GM12878 (cell line): ENCODE results near the gene NEGR1. TPM values are rescaled to one million over a fixed set of nuclear protein-coding genes. Genes with fewer than 3 reads are reported as not detected.

ENCODE experiments used
- ATAC-seq: fragments of 200-7000 bp; cut with Tn5 transposase; 3 replicates; pipeline ENCODE4 v1.9.1; 2020; ENCODE audit warnings: mild to moderate bottlenecking, moderate library complexity
- BruUV-seq: library from RNA; stranded (reverse); fragments of 400-500 nt; replicated peaks from 2 replicates; lab custom pipeline; 2021; lab: Mats Ljungman, UMichigan
- CTCF ChIA-PET: fragments of 300-600 bp; sonication (Branson Sonifier 250); formaldehyde crosslinking; extraction: SDS; loops from one replicate; lab custom pipeline; 2021; ENCODE audit warnings: inconsistent platforms; lab: Yijun Ruan, JAX
- POLR2A ChIA-PET: fragments of 350-600 bp; formaldehyde crosslinking; extraction: SDS; loops from one replicate; lab custom pipeline; 2021; ENCODE audit warnings: inconsistent platforms; lab: Charles Lee
- RAD21 ChIA-PET: fragments of 300-600 bp; sonication (Branson Sonifier 250); formaldehyde crosslinking; loops from one replicate; lab custom pipeline; 2023; ENCODE audit warnings: antibody characterized with exemption; ENCODE audit not compliant: unreplicated experiment; lab: Charles Lee
- SMC1A ChIA-PET: fragments of 300-600 bp; sonication (Branson Sonifier 250); formaldehyde crosslinking; loops from one replicate; lab custom pipeline; 2023; ENCODE audit not compliant: unreplicated experiment, uncharacterized antibody; lab: Charles Lee
- DNase-seq: peaks from one replicate; pipeline ENCODE4 v3.0.0-alpha.2; 2011; ENCODE audit warnings: low read depth, low spot score
- FAIRE-seq: peaks from 3 replicates; lab custom pipeline; 2011; peaks lifted over from hg19 to GRCh38; lab: Jason Lieb, UNC
- H2AFZ ChIP-seq: 2 replicates; pipeline ENCODE4 v1.6.0; 2011; ENCODE audit warnings: low read depth, low read length, control low read depth; ENCODE audit not compliant: control insufficient read depth
- H3K27ac ChIP-seq: 2 replicates; pipeline ENCODE4 v1.5.1; 2011; ENCODE audit warnings: control low read depth; ENCODE audit not compliant: control insufficient read depth, insufficient read depth
- H3K27me3 ChIP-seq, 2 experiments: replicated peaks in 1 of 2; 2 replicates each; pipeline versions ENCODE4 v1.6.0 to v1.6.1; 2011; ENCODE audit warnings: low read length in 1 of 2; ENCODE audit not compliant: control insufficient read depth in 2 of 2, insufficient read depth in 2 of 2
- H3K36me3 ChIP-seq, 2 experiments: 2 replicates each; pipeline ENCODE4 v1.5.1; 2011; ENCODE audit warnings: low read length in 1 of 2; ENCODE audit not compliant: control insufficient read depth in 2 of 2, insufficient read depth in 2 of 2
- H3K4me1 ChIP-seq: 2 replicates; pipeline ENCODE4 v1.6.1; 2011; ENCODE audit warnings: mild to moderate bottlenecking, low read length, moderate library complexity, mixed read lengths; ENCODE audit not compliant: control insufficient read depth, insufficient read depth
- H3K4me2 ChIP-seq: 2 replicates; pipeline ENCODE4 v1.6.0; 2011; ENCODE audit warnings: control low read depth; ENCODE audit not compliant: control insufficient read depth, insufficient read depth
- H3K4me3 ChIP-seq: fragments of 200-600 bp; sonication (generic); 2 replicates; pipeline ENCODE4 v1.5.1; 2016
- H3K79me2 ChIP-seq: 2 replicates; pipeline ENCODE4 v1.6.0; 2011; ENCODE audit warnings: low read length; ENCODE audit not compliant: control insufficient read depth, insufficient read depth
- H3K9ac ChIP-seq: 2 replicates; pipeline ENCODE4 v1.8.0; 2011; ENCODE audit warnings: low read length, control low read depth, mixed read lengths; ENCODE audit not compliant: control insufficient read depth, insufficient read depth
- H3K9me3 ChIP-seq: replicated peaks from 3 replicates; pipeline ENCODE4 v1.5.1; 2011; ENCODE audit warnings: mild to moderate bottlenecking, low read length; ENCODE audit not compliant: control insufficient read depth, insufficient read depth
- H4K20me1 ChIP-seq: 2 replicates; pipeline ENCODE4 v1.6.0; 2011; ENCODE audit not compliant: control insufficient read depth, insufficient read depth
- CHD4 ChIP-seq: fragments of 200-600 bp; sonication (generic); IDR thresholded peaks from 2 replicates; pipeline ENCODE4 v1.6.1; 2016; ENCODE audit warnings: mild to moderate bottlenecking
- E4F1 ChIP-seq: fragments of 450-650 bp; IDR thresholded peaks from 2 replicates; pipeline ENCODE4 v1.6.1; 2018; ENCODE audit warnings: borderline replicate concordance, mild to moderate bottlenecking; ENCODE audit not compliant: partially characterized antibody
- ETV6 ChIP-seq, 2 experiments: fragments of 450-650 bp in 1 of 2; IDR thresholded peaks in 1 of 2; conservative IDR thresholded peaks in 1 of 2; 2 replicates each; pipeline ENCODE4 v1.6.1; 2014; ENCODE audit warnings: antibody characterized with exemption in 1 of 2, borderline replicate concordance in 1 of 2, low read depth in 1 of 2, mild to moderate bottlenecking in 1 of 2, moderate library complexity in 1 of 2
- EZH2 ChIP-seq: IDR thresholded peaks from 2 replicates; pipeline ENCODE4 v1.6.1; 2012; ENCODE audit warnings: low read depth, mild to moderate bottlenecking, control low read depth, inconsistent platforms, low read length, borderline replicate concordance; ENCODE audit not compliant: control insufficient read depth
- NBN ChIP-seq: fragments of 450-650 bp; IDR thresholded peaks from 2 replicates; pipeline ENCODE4 v1.6.1; 2016
- POLR2A ChIP-seq: IDR thresholded peaks from 2 replicates; pipeline ENCODE4 v1.6.1; 2011; ENCODE audit warnings: low read depth, mild to moderate bottlenecking, low read length
- POLR2AphosphoS5 ChIP-seq: IDR thresholded peaks from 2 replicates; pipeline ENCODE4 v1.6.1; 2011; ENCODE audit warnings: mild to moderate bottlenecking, low read length, inconsistent platforms
- RAD21 ChIP-seq: IDR thresholded peaks from 2 replicates; pipeline ENCODE4 v1.6.1; 2011; ENCODE audit warnings: mild to moderate bottlenecking, low read depth, low read length, moderate library complexity; ENCODE audit not compliant: insufficient read depth
- RELA ChIP-seq: fragments of 450-650 bp; IDR thresholded peaks from 2 replicates; pipeline ENCODE4 v1.8.0; 2014; ENCODE audit warnings: borderline replicate concordance; ENCODE audit not compliant: partially characterized antibody
- RUNX3 ChIP-seq: IDR thresholded peaks from 2 replicates; pipeline ENCODE4 v1.6.1; 2012; ENCODE audit warnings: low read length, inconsistent platforms
- TBL1XR1 ChIP-seq: IDR thresholded peaks from 2 replicates; pipeline ENCODE4 v1.6.1; 2012; ENCODE audit warnings: low read depth, low read length, improper control_type of control experiment
- WGBS: methylation state at CpG from one replicate; pipeline ENCODE4 v1.1.6; 2016; ENCODE audit warnings: low lambda C conversion rate; ENCODE audit not compliant: insufficient replicate concordance, insufficient coverage; ENCODE audit errors: missing lambda C conversion rate; 5-methylcytosine and 5-hydroxymethylcytosine counted together
- in situ Hi-C: fragments of 300-500 bp; cut with MboI; formaldehyde crosslinking; loops from 9 replicates; pipeline ENCODE4 v1.14.3; 2018; ENCODE audit warnings: mixed read lengths
- intact Hi-C: fragments of 100-400 bp; cut with micrococcal nuclease; formaldehyde crosslinking; loops from one replicate; pipeline ENCODE4 v1.14.2; 2022; ENCODE audit not compliant: unreplicated experiment
- polyA plus RNA-seq, 11 experiments: library from polyadenylated mRNA; depleted of rRNA in 4 of 11; unstranded in 6 of 11; stranded (reverse) in 5 of 11; fragments of >200 nt; fragmentation: Nextera tagmentation in 4 of 11; fragmentation: Illumina TruSeq in 1 of 11; extraction: Ambion mirVana in 4 of 11; extraction: Trizol in 1 of 11; gene quantifications; 1 replicate in 1 of 11; 2 replicates in 10 of 11; pipeline versions ENCODE4 v1.2.1 to v1.2.3, GENCODE V29; 2011 to 2016; ENCODE audit warnings: inconsistent platforms in 2 of 11, missing spikeins in 2 of 11, low read depth in 1 of 11
- total RNA-seq, 4 experiments: library from RNA; depleted of rRNA in 3 of 4; stranded (reverse); fragments of >200 nt in 3 of 4; fragmentation: Illumina TruSeq in 1 of 4; extraction: Trizol in 1 of 4; gene quantifications; 2 replicates each; pipeline versions ENCODE4 v1.2.1 to v1.2.3, GENCODE V29; 2013 to 2021
- TF ChIP-seq, protein P1 (sequence below): fragments of 150-350 bp; IDR thresholded peaks from 2 replicates; pipeline ENCODE4 v1.6.1; 2014; ENCODE audit warnings: mild to moderate bottlenecking, low read depth, low read length
- TF ChIP-seq, protein P2 (sequence below): fragments of 450-650 bp; IDR thresholded peaks from 2 replicates; pipeline ENCODE4 v1.6.1; 2016; ENCODE audit warnings: mild to moderate bottlenecking
- TF ChIP-seq, protein P3 (sequence below): fragments of 150-350 bp; IDR thresholded peaks from 2 replicates; pipeline ENCODE4 v1.6.1; 2016; ENCODE audit warnings: low read depth, low read length

Gene NEGR1
- total and polyA plus RNA-seq, 10 of the 15 experiments (the other 5 are each of a cell fraction or from before 2014, with no cell fraction given), result under 0.01 to 0.03 (median 0.01) TPM; not detected in 7

- TF ChIP-seq E4F1 (no peak), RAD21 (no peak), NBN (no peak), CHD4 (no peak), RELA (no peak), ETV6 (conservative IDR thresholded peaks at IDR 0.05 in 1 of 2, IDR thresholded peaks at IDR 0.05 in 1 of 2; ENCODE audit: borderline replicate concordance in 1 of 2, low read depth in 1 of 2) (no peak)
- TF ChIP-seq, protein P1, sequence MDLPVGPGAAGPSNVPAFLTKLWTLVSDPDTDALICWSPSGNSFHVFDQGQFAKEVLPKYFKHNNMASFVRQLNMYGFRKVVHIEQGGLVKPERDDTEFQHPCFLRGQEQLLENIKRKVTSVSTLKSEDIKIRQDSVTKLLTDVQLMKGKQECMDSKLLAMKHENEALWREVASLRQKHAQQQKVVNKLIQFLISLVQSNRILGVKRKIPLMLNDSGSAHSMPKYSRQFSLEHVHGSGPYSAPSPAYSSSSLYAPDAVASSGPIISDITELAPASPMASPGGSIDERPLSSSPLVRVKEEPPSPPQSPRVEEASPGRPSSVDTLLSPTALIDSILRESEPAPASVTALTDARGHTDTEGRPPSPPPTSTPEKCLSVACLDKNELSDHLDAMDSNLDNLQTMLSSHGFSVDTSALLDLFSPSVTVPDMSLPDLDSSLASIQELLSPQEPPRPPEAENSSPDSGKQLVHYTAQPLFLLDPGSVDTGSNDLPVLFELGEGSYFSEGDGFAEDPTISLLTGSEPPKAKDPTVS, result no peak
These were observed 625 bp upstream of the NEGR1 start (continued) for GRCh38 chr1:72283022-72283306.

GRCh38 chr1:72281637-72282270 lies 585 bp downstream of the NEGR1 start:
- ChIA-PET RAD21 (no interaction called here), POLR2A (no interaction called here), SMC1A (no interaction called here), CTCF (no interaction called here)
- H3K4me2 ChIP-seq, result no peak overlapping the region
- H3K27me3 ChIP-seq, result peaks cover 8 to 10% of the 10 kb centered on the region in 2 experiments; a peak in 3 of 4 replicates
- no peaks in the 10 kb centered on the region for H3K36me3 ChIP-seq
- WGBS, result 3% methylated on average over 10 of the region's 10 CpGs
- H3K79me2 ChIP-seq, result no peaks in the 10 kb centered on the region
- in situ Hi-C loops (no loop called here), intact Hi-C loops (no loop called here)
- no peaks in the 10 kb centered on the region for H4K20me1 ChIP-seq
- DNase-seq (no peak), ATAC-seq (no peak), FAIRE-seq (no peak)
- no peak overlapping the region for H3K4me3 ChIP-seq
- H2AFZ ChIP-seq, result no peak overlapping the region
- peaks cover 4% of the 10 kb centered on the region for H3K4me1 ChIP-seq
- H3K9me3 ChIP-seq, result no peaks in the 10 kb centered on the region
- no peak overlapping the region for H3K9ac ChIP-seq
- no peak overlapping the region for H3K27ac ChIP-seq
- no TSS peak for BruUV-seq
- TF ChIP-seq RUNX3, result no peak
- TF ChIP-seq POLR2AphosphoS5, result no peak
- TF ChIP-seq, protein P2, sequence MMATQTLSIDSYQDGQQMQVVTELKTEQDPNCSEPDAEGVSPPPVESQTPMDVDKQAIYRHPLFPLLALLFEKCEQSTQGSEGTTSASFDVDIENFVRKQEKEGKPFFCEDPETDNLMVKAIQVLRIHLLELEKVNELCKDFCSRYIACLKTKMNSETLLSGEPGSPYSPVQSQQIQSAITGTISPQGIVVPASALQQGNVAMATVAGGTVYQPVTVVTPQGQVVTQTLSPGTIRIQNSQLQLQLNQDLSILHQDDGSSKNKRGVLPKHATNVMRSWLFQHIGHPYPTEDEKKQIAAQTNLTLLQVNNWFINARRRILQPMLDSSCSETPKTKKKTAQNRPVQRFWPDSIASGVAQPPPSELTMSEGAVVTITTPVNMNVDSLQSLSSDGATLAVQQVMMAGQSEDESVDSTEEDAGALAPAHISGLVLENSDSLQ, result no peak
- no peak for TF ChIP-seq TBL1XR1
- TF ChIP-seq POLR2A, result no peak
- TF ChIP-seq EZH2, result no peak
- TF ChIP-seq, protein P3, sequence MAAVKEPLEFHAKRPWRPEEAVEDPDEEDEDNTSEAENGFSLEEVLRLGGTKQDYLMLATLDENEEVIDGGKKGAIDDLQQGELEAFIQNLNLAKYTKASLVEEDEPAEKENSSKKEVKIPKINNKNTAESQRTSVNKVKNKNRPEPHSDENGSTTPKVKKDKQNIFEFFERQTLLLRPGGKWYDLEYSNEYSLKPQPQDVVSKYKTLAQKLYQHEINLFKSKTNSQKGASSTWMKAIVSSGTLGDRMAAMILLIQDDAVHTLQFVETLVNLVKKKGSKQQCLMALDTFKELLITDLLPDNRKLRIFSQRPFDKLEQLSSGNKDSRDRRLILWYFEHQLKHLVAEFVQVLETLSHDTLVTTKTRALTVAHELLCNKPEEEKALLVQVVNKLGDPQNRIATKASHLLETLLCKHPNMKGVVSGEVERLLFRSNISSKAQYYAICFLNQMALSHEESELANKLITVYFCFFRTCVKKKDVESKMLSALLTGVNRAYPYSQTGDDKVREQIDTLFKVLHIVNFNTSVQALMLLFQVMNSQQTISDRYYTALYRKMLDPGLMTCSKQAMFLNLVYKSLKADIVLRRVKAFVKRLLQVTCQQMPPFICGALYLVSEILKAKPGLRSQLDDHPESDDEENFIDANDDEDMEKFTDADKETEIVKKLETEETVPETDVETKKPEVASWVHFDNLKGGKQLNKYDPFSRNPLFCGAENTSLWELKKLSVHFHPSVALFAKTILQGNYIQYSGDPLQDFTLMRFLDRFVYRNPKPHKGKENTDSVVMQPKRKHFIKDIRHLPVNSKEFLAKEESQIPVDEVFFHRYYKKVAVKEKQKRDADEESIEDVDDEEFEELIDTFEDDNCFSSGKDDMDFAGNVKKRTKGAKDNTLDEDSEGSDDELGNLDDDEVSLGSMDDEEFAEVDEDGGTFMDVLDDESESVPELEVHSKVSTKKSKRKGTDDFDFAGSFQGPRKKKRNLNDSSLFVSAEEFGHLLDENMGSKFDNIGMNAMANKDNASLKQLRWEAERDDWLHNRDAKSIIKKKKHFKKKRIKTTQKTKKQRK, result no peak
